NCI-H1694 treated with DMSO at 0.1 percent for 48 hours (cell line): ENCODE results near the gene ZNHIT6.

Experiments
- DNase-seq: peaks from one replicate; lab custom pipeline; 2025; lab: John Stamatoyannopoulos, UW

The ZNHIT6 gene

GRCh38 chr1:85617633-85618100 is 90.6 kb downstream of the ZNHIT6 start:
- DNase-seq: no peak

- no peak for DNase-seq
These were observed 91.5 kb downstream of the ZNHIT6 start for GRCh38 chr1:85616736-85617135.

- DNase-seq: no peak
These were observed 91.9 kb downstream of the ZNHIT6 start for GRCh38 chr1:85616364-85616705.

GRCh38 chr1:85615586-85616363 is 92.5 kb downstream of the ZNHIT6 start:
- no peak for DNase-seq

- no peak for DNase-seq
These were observed 95.4 kb downstream of the ZNHIT6 start for GRCh38 chr1:85612704-85613361.

GRCh38 chr1:85611856-85612255 is 96.4 kb downstream of the ZNHIT6 start:
- no peak for DNase-seq

GRCh38 chr1:85611425-85611824 is 96.8 kb downstream of the ZNHIT6 start:
- no peak for DNase-seq

- DNase-seq: no peak
These were observed 98.3 kb downstream of the ZNHIT6 start for GRCh38 chr1:85609976-85610375.

GRCh38 chr1:85608851-85609250 is 99.4 kb downstream of the ZNHIT6 start:
- no peak for DNase-seq

GRCh38 chr1:85607921-85608265 is 100.3 kb downstream of the ZNHIT6 start:
- DNase-seq: no peak

- DNase-seq: no peak
These were observed 100.9 kb downstream of the ZNHIT6 start for GRCh38 chr1:85607126-85607920.

- no peak for DNase-seq
These were observed 101.8 kb downstream of the ZNHIT6 start for GRCh38 chr1:85606414-85606800.

GRCh38 chr1:85605484-85606413 is 102.5 kb downstream of the ZNHIT6 start:
- DNase-seq: no peak

GRCh38 chr1:85604298-85604997 is 103.8 kb downstream of the ZNHIT6 start:
- DNase-seq: no peak

GRCh38 chr1:85603086-85603880 is 105.0 kb downstream of the ZNHIT6 start:
- no peak for DNase-seq

GRCh38 chr1:85602571-85602970 is 105.7 kb downstream of the ZNHIT6 start:
- DNase-seq: no peak

- no peak for DNase-seq
These were observed 106.3 kb downstream of the ZNHIT6 start for GRCh38 chr1:85601901-85602300.

- no peak for DNase-seq
These were observed 108.6 kb downstream of the ZNHIT6 start for GRCh38 chr1:85599681-85600080.
